Cardiac muscle cell (in vitro differentiated cells and primary cell): ENCODE measurements around the gene PCDHGC4. TPM values are rescaled to one million over a fixed set of nuclear protein-coding genes. Genes with fewer than 3 reads are reported as not detected.

Experiments used
- DNase-seq, 2 donors: peaks; one replicate each; pipeline versions ENCODE4 v3.0.0 to v3.0.0-alpha.2; 2010 to 2017; ENCODE audit warnings: low read depth in 1 of 2, low spot score in 1 of 2
- H3K27ac ChIP-seq: fragments of 200-600 bp; sonication (generic); 2 replicates; pipeline ENCODE4 v1.5.1; 2016
- H3K27me3 ChIP-seq: fragments of 200-600 bp; sonication (generic); 2 replicates; pipeline ENCODE4 v1.6.0; 2016; ENCODE audit warnings: control low read depth
- H3K36me3 ChIP-seq: fragments of 200-600 bp; sonication (generic); 2 replicates; pipeline ENCODE4 v1.5.1; 2016; ENCODE audit warnings: control low read depth
- H3K4me1 ChIP-seq: fragments of 200-600 bp; sonication (generic); 2 replicates; pipeline ENCODE4 v1.8.1; 2017; ENCODE audit warnings: low read depth, mild to moderate bottlenecking, mixed run types
- H3K4me3 ChIP-seq: fragments of 200-600 bp; sonication (generic); 2 replicates; pipeline ENCODE4 v1.5.1; 2016; ENCODE audit warnings: mild to moderate bottlenecking
- H3K9me3 ChIP-seq: fragments of 200-600 bp; sonication (generic); 2 replicates; pipeline ENCODE4 v1.5.1; 2017; ENCODE audit warnings: low read depth, mild to moderate bottlenecking, control low read depth
- polyA plus RNA-seq: library from polyadenylated mRNA; unstranded; fragments of >200 nt; fragmentation: Nextera tagmentation; extraction: Ambion mirVana; gene quantifications from 2 replicates; pipeline ENCODE4 v1.2.1, GENCODE V29; 2016
- total RNA-seq: library from RNA; depleted of rRNA; stranded (reverse); fragments of >200 nt; gene quantifications from 2 replicates; pipeline ENCODE4 v1.2.3, GENCODE V29; 2016
- TF ChIP-seq, protein P1 (sequence below): IDR thresholded peaks from 2 replicates; pipeline ENCODE4 v1.5.1; 2012; ENCODE audit warnings: low read depth, mild to moderate bottlenecking, low read length

PCDHGC4 gene
- total and polyA plus RNA-seq, 2 experiments from 2014 or later = 0.84 to 7.9 TPM

- peaks cover 16% of the 10 kb centered on the region for H3K4me1 ChIP-seq
- DNase-seq = no peak
- H3K27me3 ChIP-seq = no peaks in the 10 kb centered on the region
- no peaks in the 10 kb centered on the region for H3K9me3 ChIP-seq
- no peak overlapping the region for H3K4me3 ChIP-seq
- H3K27ac ChIP-seq = peak overlapping the region; percentile 61
- no peaks in the 10 kb centered on the region for H3K36me3 ChIP-seq
- TF ChIP-seq, protein P1, sequence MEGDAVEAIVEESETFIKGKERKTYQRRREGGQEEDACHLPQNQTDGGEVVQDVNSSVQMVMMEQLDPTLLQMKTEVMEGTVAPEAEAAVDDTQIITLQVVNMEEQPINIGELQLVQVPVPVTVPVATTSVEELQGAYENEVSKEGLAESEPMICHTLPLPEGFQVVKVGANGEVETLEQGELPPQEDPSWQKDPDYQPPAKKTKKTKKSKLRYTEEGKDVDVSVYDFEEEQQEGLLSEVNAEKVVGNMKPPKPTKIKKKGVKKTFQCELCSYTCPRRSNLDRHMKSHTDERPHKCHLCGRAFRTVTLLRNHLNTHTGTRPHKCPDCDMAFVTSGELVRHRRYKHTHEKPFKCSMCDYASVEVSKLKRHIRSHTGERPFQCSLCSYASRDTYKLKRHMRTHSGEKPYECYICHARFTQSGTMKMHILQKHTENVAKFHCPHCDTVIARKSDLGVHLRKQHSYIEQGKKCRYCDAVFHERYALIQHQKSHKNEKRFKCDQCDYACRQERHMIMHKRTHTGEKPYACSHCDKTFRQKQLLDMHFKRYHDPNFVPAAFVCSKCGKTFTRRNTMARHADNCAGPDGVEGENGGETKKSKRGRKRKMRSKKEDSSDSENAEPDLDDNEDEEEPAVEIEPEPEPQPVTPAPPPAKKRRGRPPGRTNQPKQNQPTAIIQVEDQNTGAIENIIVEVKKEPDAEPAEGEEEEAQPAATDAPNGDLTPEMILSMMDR = no peak
These were observed 21.7 kb downstream of the PCDHGC4 start for GRCh38 chr5:141506381-141507155.

DNA sequence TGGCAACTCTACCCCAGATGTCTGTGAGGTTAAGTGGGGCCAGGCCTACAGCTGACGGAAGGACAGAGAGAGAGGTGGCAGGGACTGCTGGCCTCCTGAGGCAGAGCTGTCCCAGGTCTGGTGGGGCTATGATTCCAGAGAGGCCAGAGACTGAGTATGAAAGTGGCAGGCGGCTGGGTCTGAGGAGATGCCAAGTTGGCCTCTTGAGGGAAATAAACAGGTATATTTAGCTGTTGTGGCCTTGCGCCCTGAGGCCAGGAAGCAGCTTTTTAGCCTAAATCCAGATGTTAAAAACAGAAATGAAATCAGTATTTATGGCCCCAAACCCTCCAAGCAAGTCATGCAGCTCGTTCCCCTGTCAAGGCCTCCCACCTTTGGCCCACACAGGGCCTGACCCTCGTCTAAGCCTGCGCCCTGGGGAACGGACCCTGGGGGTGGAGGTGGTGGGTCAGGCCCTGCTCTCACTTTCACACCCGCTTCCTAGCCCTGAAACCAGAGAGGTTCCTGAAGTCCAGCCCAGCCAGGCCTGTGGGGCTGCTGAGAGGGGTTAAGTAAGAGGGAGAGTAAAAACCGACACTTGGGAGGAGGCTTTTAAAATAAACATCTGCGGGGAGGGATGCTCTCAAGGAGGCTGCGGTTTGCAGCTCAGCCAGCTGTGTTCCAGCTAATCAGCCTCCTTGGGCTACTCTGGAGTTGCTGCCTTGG, 22.7 kb downstream of the PCDHGC4 start:
- Histone ChIP-seq H3K27me3 (no peaks in the 10 kb centered on the region), H3K27ac (peak overlapping the region; percentile 61), H3K36me3 (no peaks in the 10 kb centered on the region), H3K4me3 (no peak overlapping the region), H3K9me3 (no peaks in the 10 kb centered on the region), H3K4me1 (peaks cover 16% of the 10 kb centered on the region)
- peak; percentile 37 to 91 for DNase-seq
- TF ChIP-seq, protein P1 = no peak

DNA sequence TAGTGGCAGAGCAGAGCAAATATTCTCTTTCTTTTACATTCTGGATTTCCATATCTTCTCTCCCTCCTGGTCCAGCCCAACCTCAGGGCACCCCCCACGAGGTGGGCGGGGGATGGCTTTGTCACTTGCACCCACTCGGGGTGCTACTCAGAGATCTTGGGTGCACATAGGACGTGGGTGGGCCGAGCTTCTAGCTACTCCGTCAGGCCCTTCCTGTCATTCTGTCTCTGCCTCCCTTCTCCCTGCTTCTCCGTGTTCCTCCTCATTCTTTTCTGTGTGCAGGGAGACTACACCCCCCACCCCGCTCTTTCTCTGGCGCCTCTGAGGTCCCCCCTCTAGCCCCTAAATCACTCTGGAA, 23.6 kb downstream of the PCDHGC4 start:
- TF ChIP-seq, protein P1 = no peak
- H3K36me3 ChIP-seq = no peaks in the 10 kb centered on the region
- H3K9me3 ChIP-seq = no peaks in the 10 kb centered on the region
- no peaks in the 10 kb centered on the region for H3K27me3 ChIP-seq
- H3K4me1 ChIP-seq = peaks cover 16% of the 10 kb centered on the region
- H3K27ac ChIP-seq = peak overlapping the region; percentile 61
- peak overlapping the region; percentile 8 for H3K4me3 ChIP-seq
- no peak for DNase-seq

DNA sequence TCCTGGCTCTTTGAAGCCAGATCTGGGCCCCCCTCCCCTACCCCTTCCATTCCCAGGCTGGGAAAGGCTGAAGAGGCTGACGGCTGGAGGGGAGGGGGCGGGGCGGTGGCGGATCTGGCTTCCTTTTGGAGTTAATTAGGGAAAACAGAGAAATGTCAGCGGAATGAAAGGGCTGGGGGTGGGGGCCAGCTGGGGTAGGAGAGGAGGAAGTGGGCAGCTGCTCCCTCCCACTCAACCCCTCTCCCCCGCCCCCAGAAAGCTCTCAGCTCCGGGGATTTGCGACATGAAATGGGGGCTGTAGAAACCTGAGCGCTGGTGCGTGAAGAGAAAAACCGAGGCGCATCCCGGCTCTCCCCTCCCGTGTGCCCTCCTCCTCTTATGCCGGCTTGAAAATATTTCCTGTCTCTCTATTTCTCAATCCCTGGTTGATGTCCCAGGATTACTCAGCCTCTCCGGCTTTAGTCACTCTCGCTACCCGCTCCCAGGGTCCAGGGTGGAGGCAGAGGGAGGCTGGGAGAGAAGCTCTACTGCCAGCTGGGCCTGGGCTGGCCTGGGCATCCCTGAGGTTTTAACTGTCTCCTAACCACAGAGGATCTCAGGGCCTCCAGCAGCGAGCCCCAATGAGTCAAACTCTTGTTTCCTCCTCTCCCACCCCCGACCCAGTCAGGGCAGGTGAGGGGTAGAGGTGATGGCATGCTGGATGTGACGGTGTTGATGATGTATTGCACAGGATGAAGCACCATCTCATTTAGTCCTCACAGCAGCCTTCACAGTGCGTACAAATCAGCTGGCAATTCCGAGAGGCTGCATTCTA, 24.2 kb downstream of the PCDHGC4 start:
- H3K4me1 ChIP-seq = peaks cover 16% of the 10 kb centered on the region
- H3K27ac ChIP-seq = peak overlapping the region; percentile 61
- no peaks in the 10 kb centered on the region for H3K9me3 ChIP-seq
- H3K36me3 ChIP-seq = no peaks in the 10 kb centered on the region
- TF ChIP-seq, protein P1 = no peak
- DNase-seq = peak; percentile 36 to 96
- peak overlapping the region; percentile 8 for H3K4me3 ChIP-seq
- no peaks in the 10 kb centered on the region for H3K27me3 ChIP-seq

DNA sequence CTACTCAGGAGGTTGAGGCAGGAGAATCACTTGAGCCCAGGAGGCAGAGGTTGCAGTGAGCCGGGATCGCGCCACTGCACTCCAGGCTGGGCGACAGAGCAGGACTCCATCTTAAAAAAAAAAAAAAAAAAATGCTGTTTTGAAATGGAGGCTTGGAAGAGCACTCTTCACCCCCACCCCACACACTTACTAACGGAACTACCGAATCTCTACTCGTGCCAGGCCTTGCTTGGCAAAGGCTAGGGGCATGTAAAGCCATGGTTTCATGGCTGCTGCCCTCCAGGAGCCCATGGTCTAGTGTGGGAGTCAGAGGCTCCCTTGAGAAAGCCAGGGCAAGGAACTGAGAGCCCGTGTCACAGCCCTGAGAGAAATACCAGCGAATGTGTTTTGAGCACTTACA, 25.3 kb downstream of the PCDHGC4 start:
- no peaks in the 10 kb centered on the region for H3K27me3 ChIP-seq
- H3K36me3 ChIP-seq = no peaks in the 10 kb centered on the region
- H3K4me1 ChIP-seq = peaks cover 20% of the 10 kb centered on the region
- DNase-seq = no peak
- H3K4me3 ChIP-seq = no peak overlapping the region
- no peak overlapping the region for H3K27ac ChIP-seq
- TF ChIP-seq, protein P1 = no peak
- no peaks in the 10 kb centered on the region for H3K9me3 ChIP-seq
